DMS53 (cell line): ENCODE measurements around the gene GRIK1.
A peak's percentile ranks its signal among the peaks of the same experiment; 100 is the strongest.
"Not testable (repeated sequence)": the region's sequence is repeated elsewhere in the genome, so short reads cannot be mapped to it uniquely, and the experiment has no call there.

Experiments used
- DNase-seq: peaks from one replicate; lab custom pipeline; 2025; lab: John Stamatoyannopoulos, UW

The GRIK1 gene

GRCh38 chr21:29606613-29607012 lies 333.2 kb downstream of the GRIK1 start:
- DNase-seq: no peak

GRCh38 chr21:29605219-29605618 lies 334.6 kb downstream of the GRIK1 start:
- not testable (repeated sequence) for DNase-seq

GRCh38 chr21:29604076-29604475 lies 335.7 kb downstream of the GRIK1 start:
- DNase-seq: no peak

DNA sequence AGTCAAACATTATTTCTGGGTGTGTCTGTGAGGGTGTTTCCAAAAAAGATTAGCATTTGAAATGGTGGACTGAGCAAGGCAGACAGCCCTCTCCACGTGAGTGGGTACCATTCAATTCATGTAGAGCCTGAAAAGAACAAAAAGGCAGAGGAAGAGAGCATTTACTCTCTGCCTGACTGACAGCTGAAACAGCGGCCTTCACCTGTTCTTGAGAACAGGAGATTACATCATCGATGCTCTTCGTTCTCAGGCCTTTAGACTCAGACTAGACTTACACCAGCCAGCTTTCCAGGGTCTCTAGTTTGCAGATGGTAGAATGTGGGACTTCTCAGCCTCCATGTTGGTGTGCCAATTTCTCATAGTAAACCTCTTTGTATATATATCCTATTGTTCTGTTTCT lies 338.7 kb downstream of the GRIK1 start:
- peak; percentile 15 for DNase-seq

GRCh38 chr21:29586696-29587095 lies 353.1 kb downstream of the GRIK1 start:
- no peak for DNase-seq

DNA sequence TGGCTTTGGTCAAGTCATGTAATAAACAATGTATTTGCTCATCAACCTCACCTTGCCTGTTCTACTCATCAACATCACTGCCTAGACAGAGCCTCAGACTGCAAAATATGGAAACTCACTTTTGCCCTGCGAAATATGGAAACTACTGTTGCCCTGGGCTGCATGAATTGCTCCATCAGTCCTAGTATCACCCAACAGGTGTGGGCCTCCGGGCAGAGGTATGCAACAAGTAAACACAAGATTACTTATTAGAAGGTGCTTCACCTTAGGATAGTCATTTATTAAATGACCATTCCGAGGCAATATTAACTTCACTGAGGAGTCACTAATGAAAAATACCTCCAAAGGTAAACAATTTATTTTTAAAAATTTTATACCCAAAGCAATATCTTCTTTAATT lies 354.3 kb downstream of the GRIK1 start:
- DNase-seq: no peak

GRCh38 chr21:29583424-29583924 lies 356.3 kb downstream of the GRIK1 start:
- DNase-seq: no peak

DNA sequence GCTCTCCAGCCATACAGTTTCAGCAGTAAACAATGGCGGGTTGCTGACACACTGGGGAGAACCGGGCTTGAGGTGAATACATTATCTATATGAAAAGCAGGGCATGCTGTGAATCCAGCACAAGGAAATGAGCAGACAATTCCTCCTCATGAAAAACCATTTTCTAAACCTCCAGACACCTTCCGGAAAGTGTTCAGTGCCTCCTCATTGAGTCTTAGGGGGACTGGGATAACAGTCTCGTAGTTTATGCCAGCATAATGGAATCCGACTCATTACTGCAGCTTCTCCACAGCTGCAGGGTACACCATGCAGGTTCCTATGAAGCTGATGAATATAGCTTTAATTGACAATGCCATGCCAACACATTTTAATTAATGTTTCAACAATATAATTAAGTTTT lies 356.9 kb downstream of the GRIK1 start:
- no peak for DNase-seq

DNA sequence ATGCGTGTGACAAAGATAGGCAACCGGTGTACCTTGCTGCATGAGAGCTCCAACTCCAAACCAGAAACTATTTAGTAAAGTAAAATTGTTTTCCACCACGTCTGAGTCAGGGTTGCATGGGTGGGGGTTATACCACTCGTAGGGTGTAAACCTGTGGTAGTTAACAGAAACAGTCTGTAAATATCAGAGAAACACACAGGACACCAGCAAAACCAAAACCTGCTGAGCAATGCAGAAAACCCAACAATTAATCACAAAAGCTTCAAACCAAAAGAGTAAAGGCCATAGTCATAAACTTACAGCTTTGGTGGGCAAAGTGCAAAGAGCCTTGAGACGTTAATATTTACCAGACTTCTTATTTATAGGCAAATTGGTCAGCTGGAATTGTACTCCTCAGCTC lies 358.4 kb downstream of the GRIK1 start:
- no peak for DNase-seq

- no peak for DNase-seq
Observed at GRCh38 chr21:29580732-29581285, 359.0 kb downstream of the GRIK1 start.

GRCh38 chr21:29578306-29578705 lies 361.5 kb downstream of the GRIK1 start:
- no peak for DNase-seq

GRCh38 chr21:29571949-29572348 lies 367.8 kb downstream of the GRIK1 start:
- DNase-seq: no peak

GRCh38 chr21:29568020-29568697 lies 371.6 kb downstream of the GRIK1 start:
- DNase-seq: no peak

DNA sequence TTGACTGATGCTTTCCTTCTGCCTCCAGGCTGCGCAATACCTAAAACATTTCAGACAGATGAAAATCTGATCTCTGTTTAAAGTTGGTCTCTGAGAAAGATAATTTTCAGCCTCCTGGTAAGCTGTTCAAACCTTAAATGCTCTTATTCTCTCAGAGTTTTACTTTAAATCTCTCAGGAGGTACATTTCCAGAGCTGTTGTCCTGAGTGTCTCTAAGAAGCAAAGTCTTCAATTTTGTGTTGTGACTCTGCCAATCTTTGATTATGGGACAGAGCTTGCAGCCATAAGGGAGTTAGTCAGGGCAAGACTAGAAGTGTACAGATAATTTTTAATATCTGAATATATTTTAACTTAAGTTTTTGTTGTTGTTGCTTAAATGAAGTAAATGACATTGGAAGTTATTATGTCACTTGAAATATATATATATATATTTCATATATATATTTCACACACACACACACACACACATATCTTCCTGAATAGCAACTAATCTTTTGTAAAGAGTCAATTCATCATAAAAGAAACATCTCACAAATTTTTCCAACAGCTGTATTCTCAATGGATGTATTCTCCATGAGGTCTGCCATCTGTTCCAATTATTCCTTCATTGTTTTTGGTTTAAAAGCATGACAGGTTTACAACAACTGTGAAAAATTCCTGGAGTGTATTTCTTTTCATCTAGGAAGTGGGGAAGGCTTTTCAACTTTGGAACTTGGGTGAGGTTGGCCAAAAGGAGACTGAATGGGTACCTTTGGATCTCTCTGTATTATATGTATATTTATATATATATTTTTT lies 381.7 kb downstream of the GRIK1 start:
- no peak for DNase-seq

DNA sequence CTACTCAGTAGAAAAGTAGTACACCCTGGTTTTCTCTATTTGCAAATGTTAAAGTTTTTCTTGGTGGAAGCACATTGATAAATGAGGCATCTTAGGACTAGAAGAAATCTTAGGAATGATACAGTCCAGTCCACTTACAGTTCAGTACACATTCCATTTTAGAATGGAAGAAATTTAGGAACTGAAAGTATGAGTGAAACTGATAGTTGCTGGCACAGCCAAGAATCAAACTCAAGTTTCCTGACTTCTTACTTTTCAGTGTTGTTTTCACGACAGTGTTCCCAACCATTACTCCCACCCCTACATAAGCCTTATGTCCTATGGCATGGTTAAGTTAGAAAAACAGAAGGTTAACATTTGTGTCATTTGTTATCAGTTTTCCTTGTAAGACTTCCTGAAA lies 382.6 kb downstream of the GRIK1 start:
- no peak for DNase-seq

GRCh38 chr21:29555601-29556000 lies 384.2 kb downstream of the GRIK1 start:
- DNase-seq: no peak

DNA sequence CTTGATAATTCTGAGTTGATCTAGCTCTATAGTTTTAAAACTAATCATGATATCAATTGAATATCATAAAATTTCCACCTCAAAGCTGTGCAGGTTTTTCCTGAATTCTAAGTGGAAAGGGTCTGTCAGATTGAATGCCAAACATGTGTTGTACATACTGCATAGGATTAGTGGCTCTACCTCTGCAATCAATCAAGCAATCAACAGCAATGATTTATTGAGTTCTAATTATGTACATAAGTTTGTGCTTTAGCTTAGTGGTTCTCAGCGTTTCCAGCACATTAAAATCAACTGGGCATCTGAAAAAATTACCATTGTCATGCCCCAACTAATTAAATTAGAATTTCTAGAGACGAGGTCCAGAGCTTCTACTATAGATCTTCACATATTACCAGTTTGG lies 389.6 kb downstream of the GRIK1 start:
- no peak for DNase-seq

DNA sequence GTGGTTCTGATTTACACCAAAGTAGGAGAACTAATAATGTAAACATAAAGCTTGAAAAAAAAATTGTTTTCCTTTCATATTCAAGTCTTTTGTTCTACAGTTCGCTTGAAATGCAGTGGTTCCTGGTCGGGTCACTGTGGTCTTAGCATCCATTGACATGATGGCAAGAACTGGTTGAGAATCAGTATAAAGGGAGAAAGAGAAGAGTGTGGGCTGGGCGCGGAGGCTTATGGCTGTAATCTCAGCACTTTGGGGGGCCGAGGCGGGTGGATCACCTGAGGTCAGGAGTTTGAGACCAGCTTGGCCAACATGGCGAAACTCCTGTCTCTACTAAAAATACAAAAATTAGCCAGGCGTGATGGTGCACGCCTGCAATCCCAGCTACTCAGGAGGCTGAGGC lies 390.2 kb downstream of the GRIK1 start:
- DNase-seq: no peak

GRCh38 chr21:29547998-29548397 lies 391.8 kb downstream of the GRIK1 start:
- no peak for DNase-seq

DNA sequence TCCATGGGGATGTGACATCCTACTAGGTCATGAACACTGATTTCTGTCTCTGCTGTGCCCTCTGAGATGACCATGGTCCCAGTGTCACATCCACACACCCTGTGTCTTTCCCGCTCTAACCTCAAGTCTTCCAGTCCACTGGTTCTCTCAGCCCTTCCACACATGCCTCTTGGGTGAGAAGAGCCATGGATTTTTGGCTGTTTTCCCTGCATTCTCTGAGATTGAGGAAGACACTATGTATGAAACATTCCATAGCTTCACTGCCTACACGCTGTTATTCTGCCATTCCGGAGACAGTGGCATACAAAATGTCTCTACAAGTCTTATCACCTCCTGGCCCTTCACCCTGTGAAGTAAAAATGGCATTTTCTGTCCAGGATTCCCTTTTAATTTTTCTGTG lies 393.7 kb downstream of the GRIK1 start:
- DNase-seq: no peak

- no peak for DNase-seq
Observed at GRCh38 chr21:29540289-29540688, 399.5 kb downstream of the GRIK1 start.

DNA sequence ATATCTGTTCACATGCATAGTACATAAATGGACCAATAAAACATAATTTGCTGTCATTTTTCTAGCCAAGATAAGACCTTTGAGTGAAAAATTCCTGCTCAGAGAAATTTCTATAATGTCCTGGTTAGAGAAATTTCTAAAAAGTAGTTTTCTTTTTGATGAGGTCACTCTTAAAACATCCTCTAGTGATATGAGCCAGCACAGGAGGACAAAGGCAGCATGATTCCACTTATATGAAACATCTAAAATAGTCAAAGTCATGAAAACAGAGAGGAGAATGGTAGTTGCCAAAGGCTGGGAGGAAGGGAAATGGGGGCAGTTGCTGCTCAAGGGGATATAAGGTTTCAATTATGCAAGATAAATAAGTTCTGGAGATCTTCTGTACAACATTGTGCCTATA lies 401.7 kb downstream of the GRIK1 start:
- no peak for DNase-seq

- no peak for DNase-seq
Observed at GRCh38 chr21:29534448-29534847, 405.3 kb downstream of the GRIK1 start.
